HG03097 (cell line): Measurements from ENCODE around the gene TRIP11.

ENCODE experiments used
- ATAC-seq: cut with Tn5 transposase; IDR thresholded peaks from one replicate; pipeline ENCODE4 v1.9.1; 2021; ENCODE audit not compliant: unreplicated experiment, low FRiP score

The TRIP11 gene

DNA sequence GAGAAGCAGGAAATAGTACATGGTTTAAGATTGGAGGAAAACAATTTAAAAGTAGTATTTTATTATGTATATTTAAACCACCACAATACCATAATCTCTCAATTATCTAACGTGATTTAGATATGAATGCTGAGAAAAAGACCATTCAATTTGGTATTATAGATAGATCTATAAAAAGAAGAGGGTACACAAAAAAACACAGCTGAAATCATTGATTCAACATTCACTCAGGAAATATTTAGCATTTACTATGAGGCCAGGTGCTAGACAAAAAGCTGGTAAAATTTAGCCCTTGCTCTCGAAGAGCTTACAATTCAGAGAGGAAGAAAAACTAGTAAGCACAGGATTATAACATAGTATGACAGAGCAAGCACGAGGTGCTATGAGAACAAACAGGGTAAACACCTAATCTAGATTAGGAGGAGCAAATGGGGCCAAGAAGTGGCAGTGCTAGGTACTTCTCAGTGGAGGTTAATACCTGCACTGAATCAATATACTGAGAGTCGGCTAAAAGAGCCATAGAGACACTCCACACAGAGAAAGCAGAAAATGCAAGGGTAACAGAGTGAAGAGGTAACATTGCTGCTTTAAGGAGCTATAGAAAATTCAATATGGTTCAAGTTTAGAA, 27.6 kb downstream of the TRIP11 start:
- ATAC-seq: no peak

DNA sequence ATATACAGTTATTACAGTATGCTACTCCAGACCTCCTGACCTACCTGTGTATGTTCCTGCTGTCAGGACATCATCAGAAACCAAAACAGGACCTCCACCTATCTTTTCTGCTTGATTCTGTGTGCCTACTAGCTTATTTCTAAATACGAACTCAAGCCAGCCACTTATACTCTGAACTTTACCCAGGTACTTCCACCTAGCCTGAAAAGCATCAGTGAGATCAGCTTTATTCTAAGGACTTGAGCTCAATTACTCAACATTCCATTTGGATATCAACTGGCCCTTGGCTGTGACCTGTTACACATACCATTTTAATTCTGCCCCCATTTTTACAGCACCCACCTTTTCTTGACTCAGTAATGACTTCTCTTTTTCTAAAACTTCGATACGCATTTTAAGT, 29.2 kb downstream of the TRIP11 start:
- no peak for ATAC-seq

DNA sequence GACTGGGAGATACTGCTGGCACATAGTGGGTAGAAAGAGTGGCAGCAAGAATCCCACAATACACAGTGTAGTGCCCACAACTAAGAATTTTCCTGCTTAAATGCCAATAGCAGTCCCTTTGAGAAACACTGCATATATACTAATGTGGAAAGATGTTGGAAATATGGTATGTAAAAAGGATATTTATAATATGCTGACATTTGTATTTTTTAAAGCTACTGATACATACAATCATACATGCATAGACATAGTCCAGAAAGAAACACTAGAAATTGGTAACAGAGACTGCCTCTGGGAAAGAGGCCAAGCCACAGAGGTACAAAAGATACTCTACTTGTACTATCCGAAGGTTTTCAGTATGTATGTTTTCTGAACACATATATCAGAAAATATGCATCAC, 30.3 kb downstream of the TRIP11 start:
- no peak for ATAC-seq

DNA sequence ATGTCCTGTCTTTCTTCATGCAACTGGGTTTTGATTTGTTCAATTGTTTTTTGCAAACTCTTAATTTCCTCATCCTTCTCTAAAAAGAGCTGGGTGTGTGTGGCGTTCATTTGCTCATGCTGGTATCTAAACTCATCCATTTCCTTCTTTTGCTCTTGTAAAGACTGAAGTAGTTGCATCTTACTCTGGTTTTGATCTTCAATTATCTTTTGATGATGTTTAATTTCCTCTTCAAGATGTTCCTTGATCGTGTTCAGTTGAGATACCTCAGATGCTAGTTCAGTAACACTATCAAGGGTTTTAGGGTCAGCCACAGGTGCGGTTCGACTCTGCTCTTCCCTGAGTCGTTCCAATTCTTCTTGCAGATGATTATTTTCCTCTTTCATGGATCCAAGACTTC, 34.8 kb downstream of the TRIP11 start:
- ATAC-seq: no peak

DNA sequence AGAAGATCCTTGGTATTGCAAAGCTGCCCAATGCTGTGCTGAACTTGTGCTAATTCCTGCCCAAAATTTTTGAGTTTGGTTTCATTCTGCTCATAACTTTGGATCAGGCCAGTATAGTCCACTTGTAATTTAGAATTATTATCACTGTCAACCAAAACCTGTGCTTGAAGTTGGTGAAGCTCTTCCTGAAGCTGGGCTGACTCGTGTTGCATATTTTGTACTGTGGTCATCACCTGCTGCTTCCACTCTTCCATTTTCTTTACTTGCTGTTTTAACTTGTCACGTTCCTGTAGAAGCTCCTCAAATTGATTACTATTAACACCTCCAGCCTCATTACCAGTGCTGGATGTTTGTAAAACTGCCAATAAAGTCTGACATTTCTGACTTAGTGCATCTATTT, 35.8 kb downstream of the TRIP11 start:
- ATAC-seq: no peak

DNA sequence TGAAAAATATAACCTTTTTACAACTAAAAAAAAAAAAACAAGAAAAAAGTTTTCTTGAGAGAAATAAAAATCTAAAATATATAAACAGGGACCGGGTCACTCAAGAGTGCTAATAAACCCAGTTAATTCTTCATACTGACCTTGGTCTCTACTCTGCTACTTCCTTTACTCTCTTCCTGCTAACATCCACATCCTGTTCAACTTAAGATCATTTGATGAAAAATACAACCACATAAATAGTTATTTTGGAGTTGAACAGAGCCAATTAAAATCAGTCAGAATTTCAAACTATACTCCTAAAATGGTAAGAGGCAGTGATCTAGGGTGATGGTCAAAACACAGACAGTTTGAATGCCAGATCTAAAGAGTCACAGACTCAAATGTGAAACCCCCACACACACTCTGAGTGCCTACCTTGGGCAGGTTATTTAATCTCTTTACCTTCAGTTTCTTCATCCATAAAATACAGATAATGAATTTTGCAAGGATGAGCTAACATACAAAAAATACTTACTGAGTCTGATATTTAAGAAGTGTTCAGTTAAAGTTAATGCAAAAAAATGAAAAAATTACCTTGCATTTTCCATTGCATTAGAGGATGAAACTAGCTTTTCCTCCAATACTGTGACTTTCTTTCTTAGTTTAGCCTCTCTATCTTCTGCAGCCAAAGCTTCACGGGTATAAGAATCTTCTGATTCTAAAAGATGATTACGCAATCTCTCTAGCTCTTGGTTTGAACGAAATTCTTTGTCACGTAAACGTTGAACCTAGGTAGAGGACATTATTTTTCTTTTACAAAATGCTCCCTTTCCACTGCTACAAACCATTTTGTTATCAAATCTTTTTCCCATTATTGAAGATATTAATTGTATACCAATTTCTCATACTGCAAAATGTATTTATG, 40.9 kb downstream of the TRIP11 start:
- no peak for ATAC-seq

DNA sequence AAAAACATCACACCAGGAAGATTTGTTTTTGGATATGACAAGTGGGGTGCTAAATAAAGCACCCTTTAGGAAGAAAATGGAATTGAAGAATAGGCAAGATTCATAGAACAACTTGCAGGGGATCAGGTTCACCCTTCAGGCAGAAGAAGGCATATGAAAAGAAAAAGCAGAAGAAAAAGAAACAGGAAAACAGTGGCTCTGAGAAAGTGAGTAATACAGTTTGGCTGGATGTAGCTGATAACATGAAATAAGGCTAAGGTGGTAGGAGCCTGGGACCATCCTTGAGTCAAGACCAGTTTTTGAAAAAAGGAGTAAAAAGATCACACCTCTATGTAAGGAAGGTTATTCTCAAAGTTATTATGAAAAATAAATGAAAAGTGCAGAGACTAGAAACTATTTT, 42.4 kb downstream of the TRIP11 start:
- ATAC-seq: no peak

DNA sequence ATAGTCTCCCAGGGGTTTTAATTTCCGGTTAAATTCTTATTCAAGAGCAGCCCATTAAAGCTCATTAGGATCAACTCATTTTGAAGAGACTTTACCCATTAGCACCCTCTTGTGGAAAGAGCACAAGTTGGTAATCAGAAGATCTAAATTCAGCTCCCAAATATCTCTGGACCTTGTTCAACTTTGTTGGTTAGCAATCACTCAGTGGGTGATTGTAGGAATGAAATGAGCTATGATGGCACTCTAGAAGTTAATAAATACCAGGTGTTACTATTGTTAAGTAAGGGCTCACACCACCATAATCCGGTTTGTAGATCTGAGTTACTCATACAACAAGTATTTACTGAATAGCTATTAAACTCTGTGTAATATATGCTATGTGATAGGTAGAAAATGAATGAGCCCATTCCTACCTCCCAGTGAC, 42.9 kb downstream of the TRIP11 start:
- no peak for ATAC-seq

DNA sequence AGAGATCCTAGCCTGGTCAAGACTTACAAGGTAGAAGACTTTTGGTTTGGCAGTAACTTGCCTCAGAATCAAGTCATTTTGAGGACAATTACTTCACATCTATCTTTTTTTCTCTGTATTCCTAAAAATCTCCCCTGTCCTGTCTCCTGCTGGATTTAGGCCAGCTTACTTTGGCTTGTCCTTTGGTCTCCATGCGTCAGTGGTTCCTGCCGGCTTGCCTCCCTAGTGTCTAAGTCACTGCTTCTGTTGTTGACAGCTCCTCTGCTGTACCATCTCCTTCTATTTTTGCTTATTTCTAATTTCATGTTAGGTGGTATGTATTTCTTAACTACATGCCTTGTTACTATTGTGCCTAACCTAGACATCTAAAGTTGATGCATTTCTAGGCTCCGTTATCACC, 52.7 kb downstream of the TRIP11 start:
- no peak for ATAC-seq

DNA sequence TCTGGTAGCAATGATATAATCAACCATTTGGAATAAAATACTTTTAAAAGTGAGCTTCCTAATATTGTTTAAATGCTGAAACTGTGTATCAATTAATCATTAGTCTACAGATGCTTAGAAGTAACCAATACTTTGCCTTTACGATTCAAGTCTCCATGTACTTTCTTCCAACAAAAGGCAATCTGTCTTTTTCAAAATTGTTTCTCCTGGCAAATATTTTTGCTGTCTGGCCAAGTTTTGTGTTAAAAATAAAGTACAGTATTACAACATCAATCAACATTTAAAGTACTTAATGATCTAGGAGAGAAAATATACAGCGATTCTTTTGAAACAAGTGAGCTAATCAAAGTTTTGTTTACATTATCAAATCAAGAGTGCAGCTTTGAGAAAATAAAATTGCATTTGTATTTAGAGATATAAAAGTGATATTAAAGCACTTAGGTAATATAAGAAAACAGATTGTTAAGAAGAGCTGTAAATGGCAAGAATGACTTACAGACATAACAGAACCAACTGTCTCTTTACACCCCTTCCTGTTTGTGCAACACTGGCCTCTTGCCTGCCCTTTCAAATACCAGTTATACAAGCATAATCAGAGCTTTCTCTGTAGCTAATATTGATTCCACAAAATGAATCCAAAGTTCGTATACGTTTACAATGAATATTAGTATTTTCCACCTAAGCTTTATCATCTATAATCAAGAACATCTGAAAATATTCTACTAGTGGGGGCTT, 54.2 kb downstream of the TRIP11 start:
- no peak for ATAC-seq

DNA sequence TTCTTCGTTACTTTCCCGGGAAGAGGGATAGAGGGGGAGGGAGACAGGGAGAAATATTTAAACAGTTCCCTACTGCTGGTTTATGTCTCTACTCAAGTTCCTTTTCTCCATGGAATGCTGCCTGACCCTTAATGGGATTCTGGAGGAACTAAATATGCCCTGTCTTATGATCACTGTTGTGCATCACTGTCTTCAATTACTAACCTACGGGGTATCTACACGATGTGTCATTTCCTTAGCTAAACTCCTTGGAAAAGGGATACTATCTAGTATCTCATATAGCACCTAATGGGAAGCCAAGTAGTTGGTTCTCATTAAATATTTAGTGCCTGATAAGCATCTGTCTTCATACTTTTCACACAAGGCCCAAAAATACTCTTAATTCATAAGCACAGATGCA, 54.9 kb downstream of the TRIP11 start:
- no peak for ATAC-seq

DNA sequence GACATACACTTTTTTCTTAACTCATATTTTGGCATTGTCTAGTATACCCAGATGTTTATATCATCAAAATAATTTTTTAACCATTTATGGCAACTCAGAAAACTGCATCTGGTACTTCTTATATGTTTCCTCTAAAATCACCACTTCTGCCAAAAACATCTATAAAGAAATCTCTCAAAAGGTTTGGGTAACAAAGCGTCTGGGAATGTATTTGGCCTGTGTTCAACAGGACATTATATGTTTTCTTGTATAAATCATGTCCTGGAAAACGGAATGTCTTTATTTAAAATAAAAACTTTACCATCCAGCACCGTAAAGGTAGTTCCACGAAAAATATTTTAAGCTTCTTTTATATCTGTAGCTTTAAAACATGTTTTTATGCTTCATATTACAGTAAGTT, 56.3 kb downstream of the TRIP11 start:
- no peak for ATAC-seq

DNA sequence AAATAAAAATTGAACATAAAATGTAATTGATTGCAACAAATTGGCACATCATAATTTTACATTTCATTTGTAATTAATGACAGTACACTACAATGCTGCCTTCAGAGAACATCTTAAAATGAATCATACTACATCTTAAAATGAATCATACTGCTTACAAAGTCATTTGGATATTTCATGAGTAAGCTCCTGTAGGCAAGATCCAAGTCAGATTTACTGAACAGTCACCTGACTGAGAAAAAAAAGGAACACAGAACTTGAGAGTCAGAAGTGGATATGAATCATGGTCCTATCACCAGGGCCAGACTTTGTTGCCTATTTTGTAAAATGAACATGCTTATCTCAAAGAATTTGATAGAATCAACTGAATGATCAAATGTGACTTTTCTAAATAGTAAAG, 59.7 kb downstream of the TRIP11 start:
- ATAC-seq: no peak

DNA sequence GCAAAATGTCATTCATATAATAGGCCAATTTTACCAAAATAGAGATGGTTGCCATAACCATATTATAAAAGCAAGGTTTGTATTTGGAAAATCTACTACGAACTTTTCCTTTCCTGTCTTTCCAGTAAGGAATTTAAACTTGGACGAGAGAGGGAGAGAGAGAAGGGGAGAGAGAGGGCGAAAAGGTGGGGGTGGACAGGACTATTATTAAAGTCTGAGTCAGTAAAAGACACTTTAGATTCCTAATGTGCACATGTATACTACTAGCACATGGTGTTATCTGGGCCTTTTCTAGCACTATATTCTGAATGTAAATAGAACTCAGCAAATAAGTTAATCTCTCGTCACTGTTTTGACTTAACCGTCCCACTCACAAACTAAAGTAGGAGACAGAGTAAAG, 62.0 kb downstream of the TRIP11 start:
- ATAC-seq: no peak

DNA sequence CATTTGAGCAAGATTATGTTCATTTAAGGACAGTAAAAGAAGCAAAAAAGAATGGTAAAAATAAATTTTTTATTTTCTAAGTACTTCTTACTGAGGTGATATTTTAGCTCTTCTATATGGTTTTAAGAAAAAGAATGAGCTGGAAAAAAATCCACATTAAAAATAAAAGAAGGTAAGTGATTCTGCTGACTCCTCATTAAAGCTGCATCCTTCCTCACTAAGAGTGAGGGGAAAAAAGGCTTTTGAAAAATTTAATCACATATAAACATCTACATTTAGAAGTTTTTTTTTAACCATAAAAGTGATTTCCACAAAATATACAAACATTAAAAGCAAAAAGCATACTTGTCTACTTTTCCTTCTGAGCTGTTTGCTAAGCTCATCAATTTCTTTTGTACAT, 64.1 kb downstream of the TRIP11 start:
- no peak for ATAC-seq

DNA sequence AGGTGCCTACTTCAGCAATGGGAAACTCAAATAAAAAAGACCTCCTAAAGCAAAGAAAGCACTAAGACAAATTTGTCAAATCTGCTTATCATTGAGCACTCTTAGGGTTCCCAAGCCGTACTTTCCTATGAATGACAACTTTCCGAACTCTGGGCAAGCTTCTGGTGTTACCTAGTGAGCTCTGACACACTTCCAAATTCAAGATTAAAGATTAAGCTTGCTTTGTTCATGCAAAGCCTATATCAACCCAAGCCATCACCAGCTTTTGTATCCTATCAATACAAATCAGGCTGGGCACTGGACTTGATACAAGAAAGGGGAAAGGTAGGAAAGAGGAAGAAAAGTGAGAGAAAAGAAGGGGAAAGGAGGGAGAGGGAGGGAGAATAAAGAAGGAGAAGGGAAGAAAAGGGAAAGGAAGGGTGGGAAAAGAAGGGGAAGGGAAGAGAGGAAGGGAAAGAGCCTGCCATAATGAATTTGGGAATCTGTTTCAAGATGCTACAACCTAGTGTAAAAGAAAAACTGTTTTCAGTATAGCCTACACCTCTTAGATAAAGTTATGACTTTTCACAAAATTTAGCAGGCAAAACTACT, 68.6 kb downstream of the TRIP11 start:
- ATAC-seq: no peak

DNA sequence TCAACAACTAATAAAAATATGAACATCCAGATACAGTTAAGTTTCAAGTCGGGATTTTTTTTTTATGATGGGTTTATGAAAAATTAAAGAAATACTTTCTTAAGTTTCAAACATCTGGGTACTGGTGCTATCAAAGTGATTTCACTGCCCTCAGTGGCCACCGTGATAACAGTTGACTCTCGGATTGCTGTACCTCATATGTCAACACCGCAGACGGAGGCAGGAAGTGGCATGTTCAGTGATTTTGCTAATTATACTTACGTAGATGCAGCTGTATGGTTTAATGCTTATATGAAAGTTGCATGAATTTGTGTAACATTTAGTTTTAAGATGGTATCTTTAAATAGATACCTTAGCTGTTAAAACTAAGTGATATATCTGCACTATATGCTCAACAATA, 71.6 kb downstream of the TRIP11 start:
- no peak for ATAC-seq

DNA sequence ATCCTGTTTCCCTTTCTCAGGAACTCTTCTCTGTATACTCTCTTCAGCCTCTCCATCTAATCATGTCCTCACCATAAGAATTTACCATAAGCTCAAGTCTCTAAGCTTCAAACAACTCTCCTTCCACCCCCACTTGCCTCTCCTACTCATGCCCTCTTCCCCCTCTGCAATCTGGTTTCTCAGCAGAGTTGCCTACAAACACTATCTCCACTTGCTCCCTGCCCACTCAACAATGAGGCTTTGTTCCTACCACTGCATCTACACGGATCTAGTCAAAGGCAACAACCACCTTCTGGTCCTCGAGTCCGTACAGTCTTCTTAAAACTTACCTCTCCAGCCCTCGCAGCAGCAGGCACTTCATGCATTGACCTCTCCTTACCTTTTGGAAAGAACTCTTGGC, 75.1 kb downstream of the TRIP11 start:
- ATAC-seq: no peak

DNA sequence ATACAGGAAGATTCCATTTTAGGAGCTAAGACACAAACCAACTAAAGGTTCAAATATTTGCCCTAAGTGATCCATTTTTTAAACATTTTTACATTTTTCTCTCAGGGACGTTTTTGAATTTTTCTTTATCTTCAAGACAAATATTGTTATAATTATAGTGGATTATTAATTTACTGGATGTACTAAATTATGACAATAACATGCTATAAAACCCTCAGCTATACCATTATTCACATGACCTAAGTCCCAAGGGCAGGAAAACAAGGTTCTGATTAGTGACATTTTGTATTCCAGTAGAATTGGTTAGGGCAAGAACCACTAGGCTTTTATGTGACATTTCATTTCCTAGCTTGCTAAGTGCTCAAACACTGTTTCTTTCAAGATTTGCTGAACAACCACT, 75.8 kb downstream of the TRIP11 start:
- no peak for ATAC-seq

DNA sequence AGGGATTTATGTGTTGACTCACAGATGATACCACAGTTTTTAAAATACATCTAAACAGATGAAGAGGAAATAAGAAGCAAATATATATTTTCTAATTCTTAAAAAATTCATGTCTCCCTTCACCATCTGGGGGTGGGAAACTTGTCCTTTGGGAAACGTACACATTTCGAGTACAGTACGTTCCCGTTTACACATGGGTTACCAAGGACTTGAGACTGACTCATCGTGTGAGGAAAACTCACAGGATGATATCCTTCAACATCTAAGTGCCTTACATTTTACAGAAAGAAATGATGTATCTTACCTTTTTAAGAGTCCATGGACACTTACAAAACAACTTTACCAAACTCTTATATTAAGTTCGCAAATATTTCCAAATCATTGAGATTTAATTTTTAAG, 76.4 kb downstream of the TRIP11 start:
- no peak for ATAC-seq
